VCaP (cell line): Measurements from ENCODE around the gene PPM1F.
"Not testable (repeated sequence)": the region's sequence is repeated elsewhere in the genome, so short reads cannot be mapped to it uniquely, and the experiment has no call there.

ENCODE experiments used
- H3K27ac ChIP-seq: fragments of 450-650 bp; 2 replicates; pipeline ENCODE4 v1.5.1; 2017
- TF ChIP-seq, protein P1 (sequence below): fragments of 450-650 bp; conservative IDR thresholded peaks from 2 replicates; pipeline ENCODE4 v1.5.1; 2017; ENCODE audit warnings: mild to moderate bottlenecking, moderate library complexity

PPM1F gene

DNA sequence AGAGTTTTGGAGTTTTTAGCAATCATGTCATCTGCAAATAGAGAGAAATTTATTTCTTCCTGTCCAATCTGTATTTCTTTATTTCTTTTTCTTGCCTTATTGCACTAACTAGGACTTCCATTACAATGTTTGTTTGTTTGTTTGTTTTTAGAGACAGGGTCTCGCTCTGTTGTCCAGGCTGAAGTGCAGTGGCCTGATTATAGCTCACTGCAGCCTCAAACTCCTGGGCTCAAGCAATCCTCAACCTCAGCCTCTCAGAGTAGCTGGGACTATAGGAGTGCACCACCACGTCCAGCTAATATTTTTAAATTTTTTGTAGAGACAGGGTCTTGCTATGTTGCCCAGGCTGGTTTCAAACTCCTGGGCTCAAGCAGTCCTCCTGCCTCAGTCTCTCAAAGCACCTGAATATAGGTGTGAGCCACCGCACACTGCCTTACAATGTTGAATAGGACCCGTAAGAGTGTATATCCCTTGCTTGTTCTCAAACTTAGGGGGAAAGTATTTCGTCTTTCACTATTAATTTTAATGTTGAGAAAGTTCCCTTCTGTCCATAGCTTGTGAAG lies 55.6 kb downstream of the PPM1F start:
- TF ChIP-seq, protein P1, sequence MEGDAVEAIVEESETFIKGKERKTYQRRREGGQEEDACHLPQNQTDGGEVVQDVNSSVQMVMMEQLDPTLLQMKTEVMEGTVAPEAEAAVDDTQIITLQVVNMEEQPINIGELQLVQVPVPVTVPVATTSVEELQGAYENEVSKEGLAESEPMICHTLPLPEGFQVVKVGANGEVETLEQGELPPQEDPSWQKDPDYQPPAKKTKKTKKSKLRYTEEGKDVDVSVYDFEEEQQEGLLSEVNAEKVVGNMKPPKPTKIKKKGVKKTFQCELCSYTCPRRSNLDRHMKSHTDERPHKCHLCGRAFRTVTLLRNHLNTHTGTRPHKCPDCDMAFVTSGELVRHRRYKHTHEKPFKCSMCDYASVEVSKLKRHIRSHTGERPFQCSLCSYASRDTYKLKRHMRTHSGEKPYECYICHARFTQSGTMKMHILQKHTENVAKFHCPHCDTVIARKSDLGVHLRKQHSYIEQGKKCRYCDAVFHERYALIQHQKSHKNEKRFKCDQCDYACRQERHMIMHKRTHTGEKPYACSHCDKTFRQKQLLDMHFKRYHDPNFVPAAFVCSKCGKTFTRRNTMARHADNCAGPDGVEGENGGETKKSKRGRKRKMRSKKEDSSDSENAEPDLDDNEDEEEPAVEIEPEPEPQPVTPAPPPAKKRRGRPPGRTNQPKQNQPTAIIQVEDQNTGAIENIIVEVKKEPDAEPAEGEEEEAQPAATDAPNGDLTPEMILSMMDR, result no peak
- no peak overlapping the region for H3K27ac ChIP-seq

DNA sequence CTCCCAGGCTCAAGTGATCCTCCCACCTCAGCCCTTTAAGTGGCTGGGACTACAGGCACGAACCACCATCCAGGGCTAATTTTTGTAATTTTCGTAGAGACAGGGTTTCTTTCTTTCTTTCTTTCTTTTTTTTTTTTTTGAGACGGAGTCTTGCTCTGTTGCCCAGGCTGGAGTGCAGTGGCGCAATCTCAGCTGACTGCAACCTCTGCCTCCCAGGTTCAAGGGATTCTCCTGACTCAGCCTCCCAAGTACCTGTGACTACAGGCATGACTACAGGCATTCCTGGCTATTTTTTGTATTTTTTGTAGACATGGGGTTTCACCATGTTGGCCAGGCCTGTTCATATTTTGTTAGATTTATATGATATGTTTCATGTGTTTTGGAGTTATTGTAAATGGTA lies 56.4 kb downstream of the PPM1F start:
- H3K27ac ChIP-seq, result not testable (repeated sequence)

DNA sequence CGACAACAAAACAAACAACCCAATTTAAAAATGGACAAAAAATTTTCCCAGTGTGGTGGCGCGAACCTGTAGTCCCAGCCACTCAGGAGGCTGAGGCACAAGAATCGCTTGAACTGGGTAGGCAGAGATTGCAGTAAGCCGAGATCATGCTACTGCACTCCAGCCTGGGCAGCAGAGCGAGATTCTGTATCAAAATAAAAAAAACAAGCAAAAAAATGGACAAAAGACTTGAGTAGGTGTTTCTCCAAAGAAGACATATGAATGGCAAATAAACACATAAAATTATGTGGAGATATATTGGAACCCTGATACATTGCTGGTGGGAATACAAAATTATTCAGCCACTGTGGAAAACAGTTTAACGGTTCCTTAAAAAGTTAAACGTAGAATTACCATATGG lies 57.8 kb downstream of the PPM1F start:
- no peak overlapping the region for H3K27ac ChIP-seq
- TF ChIP-seq, protein P1, result no peak

DNA sequence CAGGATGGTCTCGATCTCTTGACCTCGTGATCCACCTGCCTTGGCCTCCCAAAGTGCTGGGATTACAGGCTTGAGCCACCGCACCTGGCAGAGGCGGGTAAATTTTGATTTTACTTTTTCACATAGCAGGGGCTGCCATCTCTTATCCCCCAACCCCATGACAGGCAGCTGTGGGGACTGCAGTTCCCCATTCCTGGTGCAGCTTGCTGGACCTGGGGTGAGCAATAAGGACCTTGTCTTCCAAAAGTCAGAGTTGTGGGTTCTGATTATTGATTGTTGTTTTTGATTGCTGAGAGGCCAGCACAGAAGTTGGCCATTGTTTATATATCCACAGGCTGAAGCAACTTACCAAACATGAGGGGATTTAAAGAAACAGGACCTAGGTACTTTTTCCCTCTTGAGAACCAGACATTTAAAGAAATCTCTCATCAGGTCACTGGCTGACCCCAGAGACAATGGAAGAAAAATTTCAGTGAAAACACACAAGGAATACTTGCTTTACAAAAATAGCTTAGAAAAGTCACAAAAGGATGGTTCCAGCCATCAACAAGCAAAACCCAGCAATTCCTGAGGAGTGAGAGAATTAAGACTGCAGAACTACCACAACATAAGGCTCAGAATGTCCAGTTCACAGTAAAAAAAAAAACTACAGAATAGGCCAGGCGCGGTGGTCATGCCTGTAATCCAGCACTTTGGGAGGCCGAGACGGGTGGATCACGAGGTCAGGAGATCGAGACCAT lies 63.2 kb downstream of the PPM1F start:
- TF ChIP-seq, protein P1, result no peak

DNA sequence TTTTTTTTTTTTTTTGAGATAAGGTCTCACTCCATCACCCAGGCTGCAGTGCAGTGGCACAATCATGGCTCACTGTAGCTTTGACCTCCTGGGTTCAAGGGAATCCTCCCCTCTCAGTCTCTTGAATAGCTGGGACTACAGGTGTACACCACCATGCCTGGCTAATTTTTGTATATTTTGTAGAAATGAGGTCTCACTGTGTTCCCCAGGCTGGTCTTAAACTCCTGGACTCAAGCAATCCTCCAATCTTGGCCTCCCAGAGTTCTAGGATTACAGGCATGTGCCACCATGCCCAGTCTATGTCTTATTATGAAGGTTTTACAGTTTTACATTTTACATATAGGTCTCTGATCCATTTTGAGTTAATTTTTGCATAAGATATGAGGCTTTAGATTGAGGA lies 64.8 kb downstream of the PPM1F start:
- TF ChIP-seq, protein P1, result no peak
- H3K27ac ChIP-seq, result no peak overlapping the region

More for the DNA sequence above, 63.2 kb downstream of the PPM1F start:
- H3K27ac ChIP-seq, result no peak overlapping the region

DNA sequence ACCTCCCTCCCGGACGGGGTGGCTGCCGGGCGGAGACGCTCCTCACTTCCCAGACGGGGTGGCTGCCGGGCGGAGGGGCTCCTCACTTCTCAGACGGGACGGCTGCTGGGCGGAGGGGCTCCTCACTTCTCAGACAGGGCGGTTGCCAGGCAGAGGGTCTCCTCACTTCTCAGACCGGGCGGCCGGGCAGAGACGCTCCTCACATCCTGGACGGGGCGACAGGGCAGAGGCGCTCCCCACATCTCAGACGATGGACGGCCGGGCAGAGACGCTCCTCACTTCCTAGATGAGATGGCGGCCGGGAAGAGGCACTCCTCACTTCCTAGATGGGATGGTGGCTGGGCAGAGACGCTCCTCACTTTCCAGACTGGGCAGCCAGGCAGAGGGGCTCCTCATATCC lies 68.7 kb downstream of the PPM1F start:
- not testable (repeated sequence) for H3K27ac ChIP-seq

DNA sequence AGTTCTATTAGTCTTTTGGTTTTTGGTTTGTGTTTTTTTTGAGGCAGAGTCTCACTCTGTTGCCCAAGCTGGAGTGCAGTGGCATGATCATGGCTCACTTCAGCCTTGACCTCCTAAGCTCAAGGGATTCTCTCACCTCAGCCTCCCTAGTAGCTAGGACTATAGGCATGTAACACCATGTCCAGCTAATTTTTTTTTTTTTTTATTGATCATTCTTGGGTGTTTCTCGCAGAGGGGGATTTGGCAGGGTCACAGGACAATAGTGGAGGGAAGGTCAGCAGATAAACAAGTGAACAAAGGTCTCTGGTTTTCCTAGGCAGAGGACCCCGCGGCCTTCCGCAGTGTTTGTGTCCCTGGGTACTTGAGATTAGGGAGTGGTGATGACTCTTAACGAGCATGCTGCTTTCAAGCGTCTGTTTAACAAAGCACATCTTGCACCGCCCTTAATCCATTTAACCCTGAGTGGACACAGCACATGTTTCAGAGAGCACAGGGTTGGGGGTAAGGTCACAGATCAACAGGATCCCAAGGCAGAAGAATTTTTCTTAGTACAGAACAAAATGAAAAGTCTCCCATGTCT lies 69.8 kb downstream of the PPM1F start:
- H3K27ac ChIP-seq, result not testable (repeated sequence)

DNA sequence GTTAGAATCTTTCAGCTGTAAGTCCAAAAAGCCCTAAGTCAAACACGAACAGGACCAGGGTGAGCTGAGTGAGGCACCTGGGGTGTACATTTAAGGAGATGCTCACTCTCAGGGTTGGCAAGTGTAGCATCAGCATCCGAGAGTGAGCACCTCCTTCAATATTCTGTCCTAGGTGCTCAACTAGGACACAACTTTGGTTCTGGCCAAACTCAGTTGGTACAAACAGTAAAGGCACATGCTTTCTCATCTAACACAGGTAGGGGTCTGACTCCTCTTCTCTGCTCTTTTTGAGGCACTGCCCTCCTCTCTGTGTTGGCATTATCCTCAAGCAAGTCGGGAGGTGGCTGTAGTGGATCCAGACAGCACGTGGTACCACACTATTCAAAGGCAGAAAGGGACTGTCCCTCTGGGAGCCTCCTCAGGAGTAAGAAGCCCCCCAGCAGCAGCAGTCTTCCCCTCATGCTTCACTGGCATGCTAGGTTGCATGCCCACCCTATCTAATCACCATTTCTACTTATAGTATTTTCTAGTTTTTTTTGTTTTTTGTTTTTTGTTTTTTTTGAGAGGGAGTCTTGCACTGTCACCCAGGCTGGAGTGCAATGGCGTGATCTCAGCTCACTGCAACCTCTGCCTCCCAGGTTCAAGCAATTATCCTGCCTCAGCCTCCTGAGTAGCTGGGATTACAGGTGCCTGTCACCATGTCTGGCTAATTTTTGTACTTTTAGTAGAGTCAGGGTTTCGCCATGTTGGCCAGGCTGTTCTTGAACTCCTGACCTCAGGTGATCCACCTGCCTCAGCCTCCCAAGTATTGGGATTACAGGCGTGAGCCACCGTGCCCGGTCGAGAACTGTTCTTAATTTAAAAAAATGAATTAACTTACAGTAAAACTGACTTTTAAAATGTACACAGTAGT lies 70.6 kb downstream of the PPM1F start:
- TF ChIP-seq, protein P1, result no peak
- H3K27ac ChIP-seq, result no peak overlapping the region
